ENCODE results near the gene RNF225.
"Not testable (repeated sequence)": the region's sequence is repeated elsewhere in the genome, so short reads cannot be mapped to it uniquely, and the experiment has no call there.

Gene RNF225

DNA sequence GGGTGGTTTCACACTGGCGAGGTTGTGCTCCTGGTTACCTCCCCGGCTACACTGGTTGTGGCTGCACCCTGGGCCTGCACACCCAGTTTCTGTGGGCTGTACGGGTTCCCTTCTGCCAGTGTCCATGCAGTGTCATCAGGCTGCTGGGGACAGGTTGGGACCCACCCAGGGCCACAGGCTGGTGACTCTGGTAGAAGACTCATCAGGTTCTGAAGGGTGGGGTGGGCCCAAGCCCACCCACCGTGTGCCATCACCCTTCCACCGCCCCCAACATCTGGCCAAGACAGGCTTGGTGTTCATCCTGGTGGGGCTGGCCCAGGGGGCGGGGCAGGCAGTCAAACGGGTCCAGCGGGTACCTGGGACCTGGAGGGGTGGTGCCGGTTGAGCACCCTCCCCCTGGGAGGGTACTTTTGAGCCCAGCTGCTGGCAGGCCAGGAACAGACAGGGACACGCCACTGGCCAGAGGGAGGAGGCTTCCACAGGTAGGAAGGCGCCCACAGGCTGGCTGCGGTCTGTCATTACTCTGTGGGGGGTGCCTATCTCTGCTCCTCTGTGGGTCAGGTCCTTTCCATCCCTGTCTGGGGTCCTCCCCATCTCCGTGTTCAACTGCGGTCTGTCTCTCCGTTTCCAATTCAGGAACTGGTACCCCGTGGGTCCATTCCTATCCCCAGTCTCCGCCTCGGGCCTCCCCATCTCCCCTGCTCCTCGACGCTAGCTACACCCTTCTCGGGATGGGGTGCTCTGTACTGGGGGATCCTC is at the start of gene RNF225:
Gene RNF225 (plus strand): TSS at position 437 of the 759 bp plus-strand sequence. CDS start 434 bp downstream, outside the sequence.
- peak; percentile 12 for DNase-seq

DNA sequence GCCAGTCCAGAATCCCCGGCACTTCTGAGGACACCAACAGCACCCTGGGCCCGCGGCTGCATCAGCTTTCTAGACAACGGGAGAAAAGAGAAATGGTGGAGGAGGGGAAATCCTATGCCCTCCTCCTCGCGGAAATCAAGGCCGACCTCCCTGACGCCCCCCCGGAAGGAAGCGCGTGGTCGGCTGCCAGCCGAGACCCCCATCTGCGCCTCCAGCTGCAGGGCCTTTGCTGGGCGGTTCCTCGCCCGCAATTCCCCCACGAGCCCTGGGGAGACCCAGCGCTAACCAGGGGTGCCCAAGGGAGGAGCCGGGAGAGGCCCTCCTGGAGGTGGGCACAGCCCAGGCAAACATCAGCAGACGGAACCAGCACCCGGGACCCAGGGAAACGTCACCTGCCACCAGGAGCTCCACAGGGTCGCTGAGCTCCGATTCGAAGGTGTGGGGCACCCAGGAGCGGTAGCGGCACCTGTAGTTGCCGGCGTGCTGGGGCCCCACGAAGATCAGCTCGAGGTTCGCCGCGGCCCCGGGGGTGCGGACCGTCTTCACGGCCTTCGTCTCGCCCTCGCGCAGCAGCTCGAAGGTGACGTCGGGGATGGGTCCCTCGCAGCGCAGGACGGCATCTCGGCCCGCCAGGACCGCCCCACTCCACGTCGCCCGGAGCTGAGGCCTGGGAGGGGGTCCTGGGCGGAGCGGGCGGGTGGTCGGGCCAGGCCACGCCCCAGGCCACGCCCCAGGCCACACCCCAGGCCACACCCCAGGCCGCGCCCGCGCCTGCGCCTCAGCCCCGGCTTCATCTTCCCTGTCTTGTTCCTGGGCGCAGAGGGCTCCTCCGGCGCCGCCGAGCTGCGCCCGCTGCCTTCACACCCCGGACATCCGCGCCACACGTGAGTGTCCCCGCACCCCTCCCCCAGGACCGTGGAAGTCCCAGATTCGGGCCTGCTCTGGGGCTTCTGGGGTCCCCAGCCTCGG is 48.2 kb upstream of the RNF225 start:
- peak; percentile 62 for DNase-seq

DNA sequence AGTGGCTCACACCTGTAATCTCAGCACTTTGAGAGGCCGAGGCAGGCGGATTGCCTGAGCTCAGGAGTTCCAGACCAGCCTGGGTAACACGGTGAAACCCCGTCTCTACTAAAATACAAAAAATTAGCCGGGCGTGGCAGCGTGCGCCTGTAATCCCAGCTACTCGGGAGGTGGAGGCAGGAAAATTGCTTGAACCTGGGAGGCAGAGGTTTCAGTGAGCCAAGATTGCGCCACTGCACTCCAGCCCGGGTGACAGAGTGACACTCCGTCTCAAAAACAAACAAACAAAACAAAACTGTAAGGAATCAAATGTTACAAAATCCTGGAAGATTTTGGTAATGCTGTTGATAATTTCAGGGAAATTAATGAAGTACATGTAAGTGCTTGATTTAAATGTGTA is 47.4 kb upstream of the RNF225 start:
- not testable (repeated sequence) for DNase-seq

DNA sequence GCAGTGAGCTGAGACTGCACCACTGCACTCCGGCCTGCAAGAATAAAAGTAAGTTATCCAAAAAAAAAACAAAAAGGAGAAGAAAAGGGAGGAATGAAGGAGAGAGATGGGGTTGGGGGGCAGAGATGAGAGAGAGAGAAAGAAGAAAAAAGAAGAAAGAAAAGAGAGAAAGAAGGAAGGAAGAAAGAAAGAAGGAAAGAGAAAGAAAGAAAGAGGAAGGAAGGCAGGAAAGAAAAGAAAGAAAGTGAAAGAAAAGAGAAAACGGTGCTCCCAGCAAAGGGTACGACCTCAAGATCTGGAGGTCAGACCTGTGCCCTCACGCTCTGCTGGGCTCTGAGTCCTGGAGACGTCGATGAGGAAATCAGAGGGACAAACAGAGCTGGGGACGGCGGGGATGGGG is 45.9 kb upstream of the RNF225 start:
- DNase-seq: no peak

DNA sequence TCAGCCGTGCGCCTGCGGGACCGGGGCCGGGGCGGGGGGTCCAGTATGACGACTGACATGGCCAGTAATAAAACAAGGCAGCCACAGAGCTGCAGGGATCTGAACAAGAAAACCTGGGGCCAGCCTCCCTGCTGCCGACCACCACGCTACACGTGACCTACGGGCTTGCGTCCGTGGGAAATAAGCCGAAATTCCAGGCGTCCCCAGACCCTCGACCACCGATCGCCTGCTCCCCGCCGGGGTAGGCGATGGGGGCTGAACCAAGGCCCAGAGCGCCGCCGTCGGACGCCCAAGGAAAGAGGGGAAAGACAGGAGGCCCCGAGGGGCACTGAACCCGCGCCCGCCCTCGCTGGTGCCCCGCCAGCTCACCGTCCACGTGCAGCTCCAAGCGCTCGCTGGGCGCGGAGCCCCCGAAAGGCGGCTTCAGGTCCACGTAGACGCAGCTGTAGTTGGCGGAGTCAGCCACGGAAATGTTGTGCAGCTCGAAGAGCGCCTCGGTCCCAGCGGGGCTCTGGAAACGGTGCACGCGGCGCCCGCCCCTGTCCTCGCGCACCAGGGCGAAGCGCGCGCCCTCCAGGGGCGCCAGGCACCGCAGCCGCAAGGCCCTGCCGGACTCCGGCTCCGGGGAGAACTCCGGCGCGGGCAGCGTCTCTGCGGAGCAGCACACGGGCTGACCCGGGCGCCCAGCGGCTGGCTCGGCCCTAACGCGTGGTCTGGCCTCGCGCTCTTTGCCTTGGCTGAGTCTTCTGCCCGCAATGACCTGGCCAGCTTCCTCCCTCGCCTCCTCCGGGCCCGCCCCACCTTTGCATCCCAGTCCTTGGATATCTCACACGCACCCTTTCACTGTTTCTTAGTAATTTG is 45.2 kb upstream of the RNF225 start:
- no peak for DNase-seq

DNA sequence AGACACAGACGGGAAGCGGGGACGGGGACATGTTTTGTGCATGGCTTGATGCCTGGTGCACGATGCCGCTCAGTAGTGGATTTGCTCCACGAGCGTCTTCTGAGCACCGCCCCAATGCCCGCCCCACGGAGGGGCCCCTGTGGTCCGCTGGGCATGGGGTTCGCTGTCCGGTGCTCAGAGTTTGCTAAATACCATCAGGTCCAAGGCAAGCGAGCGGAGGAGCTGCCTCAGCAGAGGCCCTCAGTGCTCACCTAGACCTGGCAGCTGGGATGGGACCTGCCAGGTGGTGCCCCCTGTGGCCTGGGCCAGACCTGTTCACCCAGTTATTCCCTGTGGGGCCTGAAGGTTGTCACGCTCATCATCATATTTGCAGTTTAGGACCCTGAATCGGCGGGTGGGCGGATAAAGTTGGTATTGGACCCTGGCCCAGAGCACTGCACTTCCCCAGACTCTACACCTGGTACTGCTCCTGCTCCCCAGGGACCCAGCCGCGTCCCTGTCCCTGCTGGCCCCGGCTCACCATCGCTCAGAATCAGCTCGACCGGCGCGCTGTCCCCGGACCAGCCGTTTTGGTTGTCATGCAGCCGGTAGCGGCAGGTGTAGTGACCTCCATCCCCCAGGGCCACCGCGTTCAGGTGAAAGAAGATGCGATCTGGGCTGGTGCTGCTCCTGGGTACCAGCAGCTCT is 44.4 kb upstream of the RNF225 start:
- no peak for DNase-seq

DNA sequence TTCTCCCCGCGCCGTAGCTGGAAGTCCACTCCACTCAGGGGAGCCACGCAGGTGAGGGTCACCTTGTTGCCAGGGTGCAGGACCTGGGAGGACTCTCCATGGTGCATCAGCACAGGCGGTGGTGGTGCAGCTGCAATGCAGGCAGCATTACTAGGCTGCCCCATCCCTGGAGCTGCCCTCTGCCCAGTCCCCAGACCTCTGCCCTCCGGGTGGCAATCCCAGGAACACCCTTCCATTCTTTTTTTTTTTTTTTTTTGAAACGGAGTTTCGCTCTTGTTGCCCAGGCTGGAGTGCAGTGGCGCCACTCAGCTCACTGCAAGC is 43.9 kb upstream of the RNF225 start:
- DNase-seq: no peak

DNA sequence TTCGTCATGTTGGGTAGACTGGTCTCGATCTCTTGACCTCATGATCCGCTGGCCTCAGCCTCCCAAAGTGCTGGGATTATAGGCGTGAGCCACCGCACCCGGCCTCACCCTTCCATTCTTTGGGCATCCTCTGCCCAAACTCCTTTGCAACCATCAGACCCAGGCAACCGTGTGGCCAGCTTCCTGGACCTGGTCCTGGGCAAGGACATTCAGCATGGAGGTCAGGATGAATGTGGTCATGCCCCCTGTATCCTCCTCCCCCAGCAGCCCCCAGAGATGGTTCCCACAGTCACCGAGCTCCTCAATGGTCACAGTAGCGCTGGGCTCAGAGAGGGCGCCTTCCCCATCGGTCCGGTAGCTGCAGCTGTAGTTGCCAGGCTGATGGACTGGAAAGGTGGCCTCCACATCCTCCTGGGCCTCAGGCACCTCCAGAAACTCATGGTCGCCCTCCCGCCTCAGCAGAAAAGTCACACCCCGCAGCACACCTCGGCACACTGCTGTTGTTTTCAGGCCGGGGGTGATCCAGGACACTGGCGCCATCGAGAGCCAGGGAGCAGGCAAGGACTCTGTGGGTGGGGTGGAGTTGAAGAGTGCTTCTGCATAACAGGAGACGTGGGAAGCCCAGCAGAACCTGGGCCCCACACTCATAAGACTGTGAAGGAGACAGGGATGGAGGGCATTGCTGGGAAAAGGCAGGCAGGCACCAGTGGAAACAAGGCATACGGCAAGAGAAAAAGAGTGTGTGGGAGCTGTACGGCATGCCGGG is 43.3 kb upstream of the RNF225 start:
- DNase-seq: no peak

DNA sequence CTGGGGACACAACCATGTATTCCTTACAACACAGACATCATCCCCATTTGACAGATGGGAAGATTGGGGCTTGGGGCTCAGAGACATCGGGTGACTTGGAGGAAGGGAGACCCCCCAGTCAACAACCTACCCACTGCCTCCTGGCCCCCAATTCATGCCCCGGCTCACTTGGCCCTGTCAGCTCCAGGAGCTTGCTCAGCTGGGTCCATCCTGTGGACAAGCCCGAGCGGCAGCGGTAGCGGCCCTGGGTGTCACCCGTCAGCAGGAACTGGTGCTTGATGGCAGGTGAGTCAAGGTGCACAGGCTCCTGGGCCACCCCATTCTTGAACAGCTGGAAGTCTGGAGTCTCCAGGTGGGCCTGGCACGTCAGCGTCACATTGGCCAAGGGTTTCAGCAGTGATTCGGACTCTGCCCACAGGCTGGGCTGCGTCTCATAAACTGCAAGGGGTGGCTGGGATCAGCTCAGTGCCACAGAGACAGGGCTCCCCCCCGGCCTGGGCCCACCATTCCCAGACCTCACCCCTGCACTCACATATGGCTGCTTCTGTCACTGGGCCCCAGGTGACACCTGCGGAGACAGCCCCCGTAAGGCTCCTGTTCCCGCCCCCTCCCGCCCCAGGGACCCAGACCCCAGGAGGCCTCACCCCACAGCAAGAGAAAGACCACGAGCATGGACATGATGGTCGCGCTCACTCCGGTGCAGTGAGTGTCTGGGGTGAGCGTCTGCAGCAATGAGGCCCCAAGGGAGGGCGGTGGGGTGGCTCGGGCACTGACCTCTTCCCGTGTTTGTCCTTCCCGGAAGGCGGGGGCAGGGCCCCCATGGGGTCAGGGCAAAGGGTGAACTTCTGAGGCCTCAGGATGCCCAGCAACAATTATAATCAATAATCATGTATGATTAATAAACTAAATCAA is 42.4 kb upstream of the RNF225 start, which contains the start of gene A1BG:
Gene A1BG (minus strand): TSS at position 733 of the 912 bp plus-strand sequence. CDS start 55 bp downstream, at position 678.
- no peak for DNase-seq

DNA sequence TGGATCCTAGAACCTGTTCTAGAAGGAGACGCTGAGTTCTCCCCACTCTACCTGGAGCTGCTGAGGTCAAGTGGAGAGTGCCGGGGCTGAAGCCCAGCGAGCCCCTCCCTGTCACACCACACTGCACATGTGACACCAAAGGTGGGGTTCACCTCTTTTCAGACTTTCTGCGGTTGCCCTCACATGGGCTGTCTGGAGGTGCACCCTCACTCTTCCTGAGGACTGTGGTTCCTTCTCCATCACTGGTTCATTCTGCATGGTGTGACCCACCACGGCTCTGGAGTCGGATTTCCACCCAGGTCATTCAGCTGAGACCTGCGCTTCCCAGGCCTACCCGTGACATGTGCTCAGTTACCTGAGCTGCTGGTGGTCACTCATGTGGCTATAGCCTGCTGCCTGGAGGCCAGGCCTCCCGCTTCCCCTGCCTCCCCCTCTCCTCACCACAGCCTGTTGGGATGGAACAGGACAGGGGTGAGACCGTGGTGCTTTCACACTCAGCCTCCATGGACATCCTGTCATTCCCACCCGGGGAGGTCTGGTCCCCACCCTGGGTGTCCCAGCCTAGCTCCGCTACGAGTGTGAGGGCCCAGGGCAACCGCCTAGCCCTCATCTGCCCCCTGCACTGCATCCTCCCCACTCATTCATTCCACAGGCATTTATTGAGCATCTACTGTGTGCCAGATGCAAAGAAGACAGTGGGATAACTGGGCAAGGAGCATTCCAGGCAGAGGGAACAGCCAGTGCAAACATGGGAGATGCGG is 41.6 kb upstream of the RNF225 start:
- DNase-seq: no peak

DNA sequence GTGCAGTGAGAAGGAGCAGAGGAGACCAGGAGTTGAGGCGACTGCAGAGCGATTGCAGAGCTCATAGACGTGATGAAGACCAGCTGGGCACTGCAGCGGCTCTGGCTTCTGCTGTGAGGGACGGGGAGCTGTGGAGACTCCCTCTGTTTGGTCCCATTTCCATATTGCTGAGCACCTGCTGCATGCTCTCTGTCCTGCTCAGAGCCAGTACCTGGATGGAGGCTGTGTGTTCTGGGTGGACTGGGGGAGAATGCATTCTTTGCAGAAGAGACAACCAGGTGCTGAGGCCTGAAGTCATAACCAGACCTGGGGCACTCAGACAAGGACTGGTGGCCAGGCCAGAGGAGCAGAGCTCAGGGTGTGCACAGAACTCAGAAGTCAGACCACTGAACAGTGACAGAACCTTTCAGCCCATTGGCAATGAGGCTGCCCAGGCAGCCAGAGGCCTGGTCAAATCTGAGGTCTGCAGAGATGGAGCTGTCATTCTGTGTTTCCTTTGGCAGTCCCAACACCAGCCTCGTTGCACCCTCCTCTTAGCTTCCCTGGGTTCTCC is 40.9 kb upstream of the RNF225 start:
- DNase-seq: no peak

DNA sequence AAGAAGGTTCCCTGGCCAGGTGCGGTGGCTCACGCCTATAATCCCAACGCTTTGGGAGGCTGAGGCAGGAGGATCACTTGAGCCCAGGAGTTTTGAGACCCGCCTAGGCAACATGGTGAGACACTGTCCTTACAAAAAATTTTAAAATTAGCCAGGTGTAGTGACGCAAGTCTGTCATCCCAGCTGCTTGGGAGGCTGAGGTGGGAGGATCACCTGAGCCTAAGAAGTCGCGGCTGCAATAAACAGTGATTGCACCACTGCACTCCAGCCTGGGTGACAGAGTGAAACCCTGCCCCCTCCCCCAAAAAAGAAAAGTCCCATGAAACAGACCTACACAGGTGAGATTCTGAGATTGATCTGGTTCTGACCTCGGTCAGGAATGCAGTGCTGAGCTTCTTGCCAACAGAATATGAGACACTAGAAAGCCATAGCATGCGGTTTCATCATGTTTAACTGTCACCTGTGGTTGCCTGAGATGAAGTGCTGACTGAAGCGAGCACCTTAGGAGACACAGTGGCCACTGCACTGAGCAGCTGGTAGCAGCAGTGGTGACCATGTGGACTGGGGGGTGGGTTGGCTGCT is 40.1 kb upstream of the RNF225 start:
- DNase-seq: no peak

DNA sequence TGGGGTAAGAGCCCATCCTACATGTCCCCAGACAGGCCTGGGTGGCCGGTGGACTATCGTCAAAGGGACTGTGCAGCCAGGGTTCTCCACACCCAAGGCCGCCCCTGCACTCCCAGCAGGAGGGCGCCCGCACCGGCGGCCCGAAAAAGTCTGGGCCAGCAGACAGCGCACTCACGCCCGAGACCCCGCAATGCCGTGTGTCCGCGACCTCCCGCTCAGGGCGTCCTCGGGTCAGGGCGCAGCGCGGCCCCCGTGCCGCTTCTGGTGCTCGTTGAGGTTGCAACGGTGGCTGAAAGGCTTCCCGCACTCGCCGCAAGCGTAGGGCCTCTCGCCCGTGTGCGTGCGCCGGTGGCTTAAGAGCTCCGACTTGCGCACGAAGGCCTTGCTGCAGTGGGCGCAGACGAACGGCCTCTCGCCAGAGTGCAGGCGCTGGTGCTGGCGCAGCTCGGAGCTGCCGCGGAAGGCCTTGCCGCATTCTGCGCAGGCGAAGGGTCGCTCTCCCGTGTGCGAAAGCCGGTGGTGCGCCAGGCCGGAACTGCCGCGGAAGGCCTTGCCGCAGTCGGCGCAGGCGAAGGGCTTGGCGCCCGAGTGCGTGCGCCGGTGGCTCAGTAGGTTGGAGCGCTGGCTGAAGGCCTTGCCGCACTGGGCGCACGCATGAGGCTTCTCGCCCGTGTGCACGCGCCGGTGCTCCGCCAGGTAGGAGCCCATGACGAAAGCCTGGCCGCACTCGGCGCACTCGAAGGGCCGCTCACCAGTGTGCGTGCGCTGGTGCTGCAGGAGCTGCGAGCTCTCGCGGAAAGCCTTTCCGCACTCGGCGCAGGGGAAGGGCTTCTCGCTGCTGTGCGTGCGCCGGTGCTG is 39.3 kb upstream of the RNF225 start:
- no peak for DNase-seq

DNA sequence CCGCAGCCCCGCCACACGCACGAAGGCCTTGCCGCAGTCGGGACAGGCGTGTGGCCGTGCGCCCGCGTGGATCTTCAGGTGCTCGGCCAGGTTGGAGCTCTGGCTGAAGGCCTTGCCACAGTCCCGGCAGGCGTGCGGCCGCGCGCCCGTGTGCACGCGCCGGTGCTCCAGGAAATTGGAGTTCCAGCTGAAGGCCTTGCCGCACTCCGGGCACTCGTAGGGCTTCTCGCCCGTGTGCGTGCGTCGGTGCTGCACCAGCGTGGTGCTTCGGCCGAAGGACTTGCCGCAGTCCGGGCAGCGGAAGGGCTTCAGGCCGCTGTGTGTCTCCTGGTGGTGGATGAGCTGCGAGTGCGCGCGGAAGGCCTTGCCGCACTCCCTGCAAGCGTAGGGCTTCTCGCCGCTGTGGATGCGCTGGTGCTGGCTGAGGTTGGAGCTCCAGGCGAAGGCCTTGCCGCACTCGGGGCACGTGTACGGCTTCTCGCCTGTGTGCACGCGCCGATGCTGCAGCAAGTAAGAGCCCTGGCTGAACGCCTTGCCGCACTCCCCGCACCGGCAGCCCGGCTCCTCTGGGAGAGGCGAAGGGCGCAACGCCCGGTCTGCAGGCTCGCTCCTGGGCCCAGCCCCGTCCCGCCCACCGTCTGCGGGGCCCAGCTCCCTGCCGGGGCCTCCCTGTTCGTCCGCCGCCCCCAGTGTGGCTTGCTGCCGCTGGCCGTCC is 38.5 kb upstream of the RNF225 start:
- DNase-seq: no peak

DNA sequence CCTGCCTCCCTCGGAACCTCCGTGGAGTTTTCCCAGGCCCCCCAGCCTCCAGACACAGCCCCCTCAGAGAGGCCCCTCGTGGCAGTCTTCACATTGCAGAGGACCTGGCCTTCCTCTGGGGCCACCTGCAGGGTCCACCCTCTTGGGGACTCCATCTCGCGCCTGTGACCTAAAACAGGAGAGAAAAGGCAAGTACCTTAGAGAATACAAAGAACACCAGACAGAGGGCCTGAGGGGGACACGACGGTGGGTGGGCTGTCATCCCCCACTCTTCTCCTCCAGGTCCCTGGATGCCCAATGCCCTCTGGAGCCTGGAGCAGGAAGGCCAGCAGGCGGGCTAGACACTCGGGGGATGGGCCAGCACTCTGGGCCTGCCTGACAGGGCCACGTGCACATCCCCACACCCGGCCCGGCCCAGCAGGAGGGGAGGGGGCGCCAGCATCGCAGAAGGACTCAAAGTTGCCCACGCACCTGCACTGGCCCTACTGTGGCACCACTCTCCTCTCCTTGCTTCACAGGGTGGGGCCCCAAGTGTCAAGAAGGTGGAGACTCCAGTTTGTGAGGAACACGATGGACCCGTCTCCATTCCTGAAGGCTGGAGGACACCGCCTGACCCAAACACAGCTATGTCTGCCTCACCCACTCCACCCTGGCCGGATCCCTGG is 37.8 kb upstream of the RNF225 start:
- DNase-seq: no peak

DNA sequence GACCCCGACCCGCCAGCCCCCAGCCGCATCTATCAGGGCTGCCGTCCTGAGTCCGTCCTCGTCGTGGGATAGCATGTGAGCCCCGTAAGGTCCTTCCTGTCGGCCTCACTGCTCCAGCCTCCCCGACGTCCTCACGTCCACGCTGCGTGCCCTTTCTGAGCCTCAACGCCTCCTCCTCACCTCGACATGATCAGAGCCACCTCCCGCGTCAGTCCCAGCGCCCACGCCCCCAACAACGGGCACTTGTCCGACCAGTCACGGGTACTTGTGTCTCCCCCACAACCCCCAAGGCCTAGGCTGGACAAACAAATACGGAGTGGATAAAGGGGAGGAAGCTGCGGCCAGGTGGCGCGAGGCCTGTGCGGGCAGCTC is 33.6 kb upstream of the RNF225 start:
- DNase-seq: peak; percentile 44

Data from NCI-H510A treated with DMSO at 0.1 percent for 48 hours (cell line).